Measurements from ENCODE around the gene SPRED3.

SPRED3 gene

DNA sequence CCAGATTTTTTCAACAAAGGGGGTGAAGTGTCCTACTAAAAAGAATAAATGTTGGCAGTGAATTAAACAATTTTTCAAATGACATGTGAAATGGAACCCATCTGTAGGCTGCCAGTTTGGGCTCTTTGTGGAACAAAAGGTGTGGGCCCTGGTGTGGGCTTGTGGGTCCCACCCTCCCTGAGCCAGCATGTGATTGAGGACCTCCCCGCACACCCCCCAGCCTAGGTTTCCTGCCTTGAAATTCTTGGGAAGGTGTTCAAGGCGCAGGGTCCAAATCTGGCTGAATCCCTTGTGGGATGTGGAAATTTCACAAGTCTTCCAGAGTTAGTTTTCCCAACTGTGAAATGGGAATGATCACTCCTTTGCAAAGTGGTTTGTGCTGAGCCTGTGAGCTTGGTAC, 4.8 kb upstream of the SPRED3 start:
- Histone ChIP-seq H3K27me3 (ENCODE audit: control insufficient read depth in 2 of 2, insufficient read depth in 2 of 2, low read length in 2 of 2) (no peaks in the 10 kb centered on the region), H3K9ac (ENCODE audit: low read depth in 1 of 2, low read length in 2 of 2) (no peak overlapping the region), H3K27ac (ENCODE audit: low read depth in 2 of 2, low read length in 2 of 2) (no peak overlapping the region), H3K4me1 (ENCODE audit: control insufficient read depth in 2 of 2, insufficient read depth in 2 of 2, low read length in 2 of 2) (peaks cover 11 to 13% of the 10 kb centered on the region in 2 donors), H3K9me3 (ENCODE audit: control insufficient read depth in 2 of 2, low read length in 2 of 2) (no peaks in the 10 kb centered on the region), H3K4me3 (ENCODE audit: low read length in 2 of 2) (no peak overlapping the region), H3K36me3 (ENCODE audit: control insufficient read depth in 2 of 2, insufficient read depth in 2 of 2, low read length in 2 of 2) (peaks cover 41 to 50% of the 10 kb centered on the region in 2 donors)

DNA sequence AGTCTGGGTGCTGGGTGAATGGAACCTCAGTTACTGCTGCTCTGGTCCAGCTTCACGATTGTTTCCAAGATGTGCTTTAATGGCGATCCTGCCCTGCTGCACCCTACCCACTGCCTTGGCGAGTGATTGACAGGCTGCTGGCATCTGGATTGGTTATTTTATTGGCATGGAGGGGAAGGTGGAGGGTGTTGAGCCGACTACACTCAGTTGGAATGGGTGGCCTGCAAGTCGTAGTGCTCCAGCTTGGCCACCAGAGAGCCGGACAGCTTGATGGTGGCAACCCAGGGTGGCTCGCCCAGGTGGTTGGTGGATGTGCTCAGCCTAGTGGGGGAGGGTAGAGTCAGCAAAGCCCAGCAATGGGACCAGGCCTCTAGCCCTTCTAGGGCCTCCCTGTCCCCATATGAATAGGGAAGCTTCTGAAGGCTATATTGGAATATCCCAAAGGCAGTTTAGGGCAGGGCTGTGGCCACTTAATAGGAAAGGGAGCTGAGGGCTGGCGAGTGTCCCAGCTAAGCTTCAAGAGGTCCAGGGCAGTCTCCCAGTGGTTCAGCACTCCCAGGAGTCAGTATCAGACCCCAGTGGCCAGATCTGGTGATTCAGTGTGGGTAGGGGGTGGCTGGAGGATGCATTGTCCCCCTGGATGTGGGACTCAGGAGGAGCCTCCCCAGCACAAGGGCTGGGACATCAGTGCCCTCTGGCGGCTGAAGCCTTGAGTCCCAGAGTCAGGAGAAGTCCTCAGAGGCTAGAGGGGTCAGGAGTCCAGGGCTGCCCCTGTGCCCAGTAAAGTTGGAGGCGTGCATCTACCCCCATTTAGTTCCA, 4.1 kb upstream of the SPRED3 start:
- H3K36me3 ChIP-seq (ENCODE audit: control insufficient read depth in 2 of 2, insufficient read depth in 2 of 2, low read length in 2 of 2), result peaks cover 35 to 43% of the 10 kb centered on the region in 2 donors
- H3K27ac ChIP-seq (ENCODE audit: low read depth in 2 of 2, low read length in 2 of 2), result no peak overlapping the region
- H3K4me1 ChIP-seq (ENCODE audit: control insufficient read depth in 2 of 2, insufficient read depth in 2 of 2, low read length in 2 of 2), result peaks cover 11 to 16% of the 10 kb centered on the region in 2 donors
- no peak overlapping the region for H3K9ac ChIP-seq (ENCODE audit: low read depth in 1 of 2, low read length in 2 of 2)
- no peak overlapping the region for H3K4me3 ChIP-seq (ENCODE audit: low read length in 2 of 2)
- H3K27me3 ChIP-seq (ENCODE audit: control insufficient read depth in 2 of 2, insufficient read depth in 2 of 2, low read length in 2 of 2), result peaks cover 0 to 3% of the 10 kb centered on the region in 2 donors
- H3K9me3 ChIP-seq (ENCODE audit: control insufficient read depth in 2 of 2, low read length in 2 of 2), result no peaks in the 10 kb centered on the region

DNA sequence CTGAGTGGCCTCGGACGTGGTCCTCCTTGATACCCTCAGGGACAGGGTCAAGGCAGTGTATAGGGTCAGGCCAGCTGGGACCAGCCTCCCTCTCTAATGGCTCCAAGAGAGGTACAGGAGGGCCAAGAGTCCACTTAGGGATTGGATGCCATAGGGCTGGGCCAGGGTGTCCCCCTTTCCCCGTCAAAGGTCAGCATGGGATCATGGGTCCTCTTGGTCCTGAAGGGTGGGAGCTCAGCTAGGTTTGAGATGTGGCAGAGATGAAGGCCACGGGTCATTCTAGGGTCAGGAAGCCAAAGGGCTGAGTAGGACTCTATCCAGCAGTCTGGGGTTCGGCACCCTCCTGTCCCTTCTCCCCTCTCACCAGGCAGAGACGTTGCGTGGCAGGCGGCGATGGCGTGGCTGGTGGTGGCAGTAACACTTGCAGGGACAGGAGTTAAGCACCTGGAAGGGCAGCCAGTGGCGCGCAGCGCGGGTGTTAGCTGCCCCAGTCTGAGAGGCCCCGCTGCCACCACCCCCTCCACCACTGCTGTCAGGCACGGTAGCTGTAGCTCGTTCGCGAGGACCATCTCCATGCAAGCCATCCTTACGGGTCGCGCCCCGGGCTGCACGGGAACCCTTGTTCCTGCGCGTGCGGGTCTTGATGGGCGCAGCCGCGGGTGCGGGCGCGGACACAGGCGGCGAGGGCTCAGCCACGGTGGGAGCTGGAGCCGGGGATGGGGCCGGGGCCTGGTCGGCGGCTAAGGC, 3.3 kb upstream of the SPRED3 start:
- peaks cover 33 to 38% of the 10 kb centered on the region in 2 donors for H3K36me3 ChIP-seq (ENCODE audit: control insufficient read depth in 2 of 2, insufficient read depth in 2 of 2, low read length in 2 of 2)
- peaks cover 0 to 6% of the 10 kb centered on the region in 2 donors for H3K27me3 ChIP-seq (ENCODE audit: control insufficient read depth in 2 of 2, insufficient read depth in 2 of 2, low read length in 2 of 2)
- H3K27ac ChIP-seq (ENCODE audit: low read depth in 2 of 2, low read length in 2 of 2), result no peak overlapping the region
- no peaks in the 10 kb centered on the region for H3K9me3 ChIP-seq (ENCODE audit: control insufficient read depth in 2 of 2, low read length in 2 of 2)
- peaks cover 11 to 16% of the 10 kb centered on the region in 2 donors for H3K4me1 ChIP-seq (ENCODE audit: control insufficient read depth in 2 of 2, insufficient read depth in 2 of 2, low read length in 2 of 2)
- no peak overlapping the region for H3K4me3 ChIP-seq (ENCODE audit: low read length in 2 of 2)
- no peak overlapping the region for H3K9ac ChIP-seq (ENCODE audit: low read depth in 1 of 2, low read length in 2 of 2)

DNA sequence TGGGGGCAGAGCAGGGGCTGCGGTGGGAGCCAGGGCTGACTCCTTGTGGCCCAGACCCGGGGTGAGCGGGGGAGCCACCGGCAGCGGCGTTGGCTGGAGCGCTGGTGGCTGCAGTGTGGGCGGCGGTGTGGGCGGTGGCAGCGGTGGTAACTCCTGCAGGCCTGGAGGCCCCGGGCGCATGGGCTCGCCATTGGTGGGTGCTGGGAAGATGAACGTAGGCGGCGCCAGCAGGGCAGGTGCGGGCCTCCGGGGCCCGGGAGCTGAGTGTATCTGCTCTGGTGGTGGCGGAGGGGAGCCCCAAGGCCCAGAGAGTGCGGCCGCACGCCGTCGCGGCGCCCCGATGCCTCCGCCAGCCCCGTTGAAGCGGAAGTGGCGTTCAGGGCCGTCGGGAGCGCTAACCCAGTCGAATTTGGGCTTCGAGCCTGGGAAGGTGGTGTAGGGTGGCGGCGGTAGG, 2.7 kb upstream of the SPRED3 start:
- Histone ChIP-seq H3K4me3 (ENCODE audit: low read length in 2 of 2) (no peak overlapping the region), H3K27ac (ENCODE audit: low read depth in 2 of 2, low read length in 2 of 2) (no peak overlapping the region), H3K4me1 (ENCODE audit: control insufficient read depth in 2 of 2, insufficient read depth in 2 of 2, low read length in 2 of 2) (peaks cover 11 to 16% of the 10 kb centered on the region in 2 donors), H3K36me3 (ENCODE audit: control insufficient read depth in 2 of 2, insufficient read depth in 2 of 2, low read length in 2 of 2) (peaks cover 27 to 32% of the 10 kb centered on the region in 2 donors), H3K9ac (ENCODE audit: low read depth in 1 of 2, low read length in 2 of 2) (no peak overlapping the region), H3K9me3 (ENCODE audit: control insufficient read depth in 2 of 2, low read length in 2 of 2) (no peaks in the 10 kb centered on the region), H3K27me3 (ENCODE audit: control insufficient read depth in 2 of 2, insufficient read depth in 2 of 2, low read length in 2 of 2) (peaks cover 0 to 6% of the 10 kb centered on the region in 2 donors)

DNA sequence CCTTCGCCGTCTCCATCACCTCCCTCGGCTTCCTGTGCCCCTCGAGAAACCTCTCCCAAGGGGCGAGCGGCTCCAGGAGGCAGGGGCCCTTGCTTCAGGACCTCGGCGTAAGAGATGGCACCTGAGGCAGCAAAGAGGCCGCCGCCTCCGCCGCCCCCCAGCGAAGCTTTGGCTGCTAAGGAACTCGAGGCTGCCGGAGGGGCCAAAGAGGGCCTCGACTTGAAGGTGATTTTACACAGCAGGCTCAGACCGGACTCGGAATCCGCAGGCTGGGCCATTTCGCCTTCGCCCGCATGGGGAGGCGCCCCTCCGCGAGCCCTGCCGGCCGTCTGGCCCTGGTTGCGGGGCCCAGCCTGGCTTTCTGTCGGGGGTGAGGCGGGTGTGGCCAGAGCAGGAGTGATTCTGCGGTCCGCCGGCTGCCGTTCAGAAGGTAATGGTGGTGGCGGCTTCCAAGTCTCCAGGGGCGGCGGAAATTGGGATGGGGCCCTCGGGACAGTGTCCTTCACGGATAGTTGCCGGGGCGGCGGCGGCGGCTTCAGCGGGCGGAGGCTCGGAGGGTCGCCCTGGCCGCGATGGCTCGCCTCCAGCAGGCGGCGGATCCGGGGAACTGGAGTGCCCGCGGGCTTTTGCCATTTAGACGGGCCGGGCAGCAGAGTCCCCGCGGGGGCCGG, 2.1 kb upstream of the SPRED3 start:
- peaks cover 6% of the 10 kb centered on the region in 2 donors for H3K27me3 ChIP-seq (ENCODE audit: control insufficient read depth in 2 of 2, insufficient read depth in 2 of 2, low read length in 2 of 2)
- H3K4me3 ChIP-seq (ENCODE audit: low read length in 2 of 2), result no peak overlapping the region
- peaks cover 21 to 26% of the 10 kb centered on the region in 2 donors for H3K36me3 ChIP-seq (ENCODE audit: control insufficient read depth in 2 of 2, insufficient read depth in 2 of 2, low read length in 2 of 2)
- no peak overlapping the region for H3K9ac ChIP-seq (ENCODE audit: low read depth in 1 of 2, low read length in 2 of 2)
- no peaks in the 10 kb centered on the region for H3K9me3 ChIP-seq (ENCODE audit: control insufficient read depth in 2 of 2, low read length in 2 of 2)
- no peak overlapping the region for H3K27ac ChIP-seq (ENCODE audit: low read depth in 2 of 2, low read length in 2 of 2)
- H3K4me1 ChIP-seq (ENCODE audit: control insufficient read depth in 2 of 2, insufficient read depth in 2 of 2, low read length in 2 of 2), result peaks cover 11 to 16% of the 10 kb centered on the region in 2 donors

DNA sequence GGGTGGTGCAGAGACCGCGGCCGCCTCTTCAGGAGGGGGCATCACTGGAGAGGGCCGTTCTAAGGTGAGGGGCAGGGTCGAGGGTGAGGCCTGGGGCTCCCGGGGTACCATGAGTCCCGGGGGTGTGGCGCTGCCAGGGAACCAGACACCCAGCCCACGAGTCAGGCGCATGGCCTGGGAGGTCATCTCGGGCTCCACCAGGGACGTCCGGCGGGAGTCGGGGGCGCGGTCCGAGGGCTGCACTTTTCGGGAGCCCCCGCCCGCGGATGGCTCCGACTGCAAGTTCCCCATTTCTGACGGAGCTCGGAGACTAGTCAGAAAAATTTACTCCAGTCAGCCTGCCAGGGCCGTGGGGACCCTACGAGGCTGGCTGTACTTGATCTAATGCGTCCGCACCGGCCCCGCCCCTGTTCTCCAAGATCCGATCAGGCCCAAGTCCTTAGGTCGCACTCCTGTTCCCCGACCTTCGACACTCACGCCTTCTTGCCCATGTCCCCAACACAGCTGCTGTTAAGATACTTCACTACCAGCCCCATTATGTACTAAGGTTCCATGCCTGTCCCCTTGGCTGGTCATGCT, 1.4 kb upstream of the SPRED3 start:
- no peak overlapping the region for H3K27ac ChIP-seq (ENCODE audit: low read depth in 2 of 2, low read length in 2 of 2)
- H3K9ac ChIP-seq (ENCODE audit: low read depth in 1 of 2, low read length in 2 of 2), result no peak overlapping the region
- no peaks in the 10 kb centered on the region for H3K9me3 ChIP-seq (ENCODE audit: control insufficient read depth in 2 of 2, low read length in 2 of 2)
- H3K27me3 ChIP-seq (ENCODE audit: control insufficient read depth in 2 of 2, insufficient read depth in 2 of 2, low read length in 2 of 2), result peaks cover 6% of the 10 kb centered on the region in 2 donors
- H3K4me1 ChIP-seq (ENCODE audit: control insufficient read depth in 2 of 2, insufficient read depth in 2 of 2, low read length in 2 of 2), result peaks cover 11 to 16% of the 10 kb centered on the region in 2 donors
- H3K36me3 ChIP-seq (ENCODE audit: control insufficient read depth in 2 of 2, insufficient read depth in 2 of 2, low read length in 2 of 2), result peaks cover 15 to 20% of the 10 kb centered on the region in 2 donors
- peak overlapping the region; percentile 31 to 60 for H3K4me3 ChIP-seq (ENCODE audit: low read length in 2 of 2)

DNA sequence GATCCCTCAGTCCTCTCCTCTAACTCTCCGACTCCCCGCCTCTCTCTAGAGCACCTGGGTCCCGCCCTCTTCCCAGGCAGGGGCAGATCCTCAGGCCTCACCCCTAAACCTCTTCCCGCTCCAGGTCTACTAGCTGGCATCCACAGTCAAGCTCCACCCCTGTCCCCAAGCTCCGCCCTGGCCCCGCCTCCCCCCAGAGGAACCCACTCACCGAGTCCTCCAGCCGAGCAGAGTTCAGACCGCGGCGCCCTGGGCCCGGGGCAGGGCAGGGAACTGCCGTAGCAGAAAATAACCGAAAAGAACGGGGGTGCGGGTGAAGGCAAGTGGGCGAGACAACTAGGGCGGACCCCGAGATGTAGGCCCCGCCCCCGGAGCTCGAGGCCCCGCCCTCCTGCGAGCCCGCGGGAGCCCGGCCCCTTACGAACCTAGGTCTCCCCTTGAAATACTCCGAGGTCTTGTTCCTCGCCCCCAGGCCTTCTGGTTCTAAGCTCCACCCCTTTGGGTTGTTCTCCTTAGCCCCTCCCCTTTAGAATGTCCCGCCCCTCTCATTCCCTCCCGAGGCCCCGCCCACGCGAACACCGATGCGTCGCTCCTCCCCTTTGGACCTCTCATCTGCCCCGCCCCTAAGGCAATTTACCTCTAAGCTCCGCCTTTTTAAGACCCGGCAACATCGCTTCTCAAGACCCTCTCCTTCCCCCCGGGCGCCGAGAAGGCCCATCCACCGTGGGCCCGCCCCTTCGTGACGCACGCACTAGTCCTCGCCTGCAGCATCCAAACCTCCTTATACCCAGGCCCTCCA, 748 bp upstream of the SPRED3 start, which contains the start of gene GGN:
Gene GGN (minus strand): TSS at position 485 of the 799 bp plus-strand sequence. CDS start 773 bp downstream, outside the sequence.
- Histone ChIP-seq H3K4me3 (ENCODE audit: low read length in 2 of 2) (peak within 1 kb of the TSS; percentile 31 to 60), H3K27ac (ENCODE audit: low read depth in 2 of 2, low read length in 2 of 2) (no peak within 1 kb of the TSS), H3K9ac (ENCODE audit: low read depth in 1 of 2, low read length in 2 of 2) (no peak within 1 kb of the TSS), H3K9me3 (ENCODE audit: control insufficient read depth in 2 of 2, low read length in 2 of 2) (no peaks in the 10 kb centered on the region), H3K36me3 (ENCODE audit: control insufficient read depth in 2 of 2, insufficient read depth in 2 of 2, low read length in 2 of 2) (peaks cover 11 to 16% of the 10 kb centered on the region in 2 donors), H3K27me3 (ENCODE audit: control insufficient read depth in 2 of 2, insufficient read depth in 2 of 2, low read length in 2 of 2) (peaks cover 6% of the 10 kb centered on the region in 2 donors), H3K4me1 (ENCODE audit: control insufficient read depth in 2 of 2, insufficient read depth in 2 of 2, low read length in 2 of 2) (peaks cover 11 to 16% of the 10 kb centered on the region in 2 donors)

DNA sequence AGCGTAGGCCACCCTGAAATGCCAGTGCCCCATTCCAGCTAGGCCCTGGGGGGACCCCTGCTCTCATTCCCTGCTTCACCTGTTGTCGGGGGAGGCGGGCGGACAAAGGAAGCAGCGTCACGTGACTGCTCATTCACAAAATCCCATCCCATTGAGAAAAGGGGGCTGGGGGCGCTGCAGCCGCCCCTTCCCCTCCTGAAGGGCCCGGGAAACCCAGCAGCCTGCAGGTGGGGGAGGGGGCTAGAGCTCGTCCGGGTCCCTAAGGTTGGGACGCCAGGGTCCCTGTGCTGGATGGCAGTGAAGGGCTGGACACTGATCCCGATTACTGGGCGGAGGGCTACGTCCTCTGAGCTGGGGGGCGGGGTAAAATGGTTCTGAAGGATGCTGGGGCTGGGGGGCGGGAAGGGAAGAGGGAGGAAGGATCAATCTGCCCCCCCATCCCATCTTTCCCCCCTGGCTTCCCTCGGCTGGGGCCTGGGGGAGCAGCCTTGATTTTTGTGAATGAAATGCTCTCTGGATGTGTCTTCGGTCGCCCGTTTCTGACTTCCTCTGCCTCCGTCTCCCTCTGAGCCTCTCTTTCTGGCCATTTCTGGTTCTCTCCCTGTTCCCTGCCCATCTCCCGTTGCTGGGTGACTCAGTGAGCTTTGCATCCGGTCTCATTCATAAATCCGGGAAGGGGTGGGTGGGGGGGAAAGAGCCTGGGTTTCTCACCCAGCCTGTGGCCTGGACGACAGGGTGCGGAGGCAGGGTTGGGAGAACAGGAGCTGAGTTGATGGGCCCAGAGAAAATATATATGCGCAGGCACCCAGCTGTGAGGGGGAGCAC, 816 bp downstream of the SPRED3 start:
- H3K9me3 ChIP-seq (ENCODE audit: control insufficient read depth in 2 of 2, low read length in 2 of 2), result no peaks in the 10 kb centered on the region
- no peak overlapping the region for H3K9ac ChIP-seq (ENCODE audit: low read depth in 1 of 2, low read length in 2 of 2)
- peaks cover 11 to 16% of the 10 kb centered on the region in 2 donors for H3K4me1 ChIP-seq (ENCODE audit: control insufficient read depth in 2 of 2, insufficient read depth in 2 of 2, low read length in 2 of 2)
- H3K36me3 ChIP-seq (ENCODE audit: control insufficient read depth in 2 of 2, insufficient read depth in 2 of 2, low read length in 2 of 2), result peaks cover 0 to 1% of the 10 kb centered on the region in 2 donors
- H3K27ac ChIP-seq (ENCODE audit: low read depth in 2 of 2, low read length in 2 of 2), result no peak overlapping the region
- peaks cover 13 to 14% of the 10 kb centered on the region in 2 donors for H3K27me3 ChIP-seq (ENCODE audit: control insufficient read depth in 2 of 2, insufficient read depth in 2 of 2, low read length in 2 of 2)
- no peak overlapping the region for H3K4me3 ChIP-seq (ENCODE audit: low read length in 2 of 2)

Data from mucosa of rectum (tissue), 2 donors.